ENCODE results near the gene SMYD2. TPM values are rescaled to one million over a fixed set of nuclear protein-coding genes. Genes with fewer than 3 reads are reported as not detected.

SMYD2 gene
- total RNA-seq, 4 donors from 2014 or later, result 17.1 to 30.0 (median 26.2) TPM

DNA sequence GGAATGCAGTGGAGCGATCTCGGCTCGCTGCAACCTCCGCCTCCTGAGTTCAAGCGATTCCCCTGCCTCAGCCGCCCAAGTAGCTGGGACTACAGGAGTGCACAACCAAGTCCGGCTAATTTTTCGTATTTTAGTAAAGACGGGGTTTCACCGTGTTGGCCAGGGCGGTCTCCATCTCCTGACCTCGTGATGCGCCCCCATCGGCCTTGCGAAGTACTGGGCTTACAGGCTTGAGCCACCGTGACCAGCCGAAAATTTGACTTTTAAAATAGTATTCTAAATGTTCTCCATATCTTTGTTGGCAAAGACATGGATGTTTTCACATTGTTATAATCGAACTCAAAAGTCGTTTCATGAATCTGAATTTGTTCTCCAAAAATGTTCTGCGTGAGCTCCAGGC lies 36.7 kb upstream of the SMYD2 start:
- TF ChIP-seq, protein P1, sequence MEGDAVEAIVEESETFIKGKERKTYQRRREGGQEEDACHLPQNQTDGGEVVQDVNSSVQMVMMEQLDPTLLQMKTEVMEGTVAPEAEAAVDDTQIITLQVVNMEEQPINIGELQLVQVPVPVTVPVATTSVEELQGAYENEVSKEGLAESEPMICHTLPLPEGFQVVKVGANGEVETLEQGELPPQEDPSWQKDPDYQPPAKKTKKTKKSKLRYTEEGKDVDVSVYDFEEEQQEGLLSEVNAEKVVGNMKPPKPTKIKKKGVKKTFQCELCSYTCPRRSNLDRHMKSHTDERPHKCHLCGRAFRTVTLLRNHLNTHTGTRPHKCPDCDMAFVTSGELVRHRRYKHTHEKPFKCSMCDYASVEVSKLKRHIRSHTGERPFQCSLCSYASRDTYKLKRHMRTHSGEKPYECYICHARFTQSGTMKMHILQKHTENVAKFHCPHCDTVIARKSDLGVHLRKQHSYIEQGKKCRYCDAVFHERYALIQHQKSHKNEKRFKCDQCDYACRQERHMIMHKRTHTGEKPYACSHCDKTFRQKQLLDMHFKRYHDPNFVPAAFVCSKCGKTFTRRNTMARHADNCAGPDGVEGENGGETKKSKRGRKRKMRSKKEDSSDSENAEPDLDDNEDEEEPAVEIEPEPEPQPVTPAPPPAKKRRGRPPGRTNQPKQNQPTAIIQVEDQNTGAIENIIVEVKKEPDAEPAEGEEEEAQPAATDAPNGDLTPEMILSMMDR (IDR thresholded peaks at IDR 0.05), result no peak
- TF ChIP-seq POLR2A (IDR thresholded peaks at IDR 0.05), result no peak
- 94 to 96% methylated on average over 20 of the region's 20 CpGs for WGBS, 2 donors
- DNase-seq (ENCODE audit: low spot score in 2 of 2), result no peak

DNA sequence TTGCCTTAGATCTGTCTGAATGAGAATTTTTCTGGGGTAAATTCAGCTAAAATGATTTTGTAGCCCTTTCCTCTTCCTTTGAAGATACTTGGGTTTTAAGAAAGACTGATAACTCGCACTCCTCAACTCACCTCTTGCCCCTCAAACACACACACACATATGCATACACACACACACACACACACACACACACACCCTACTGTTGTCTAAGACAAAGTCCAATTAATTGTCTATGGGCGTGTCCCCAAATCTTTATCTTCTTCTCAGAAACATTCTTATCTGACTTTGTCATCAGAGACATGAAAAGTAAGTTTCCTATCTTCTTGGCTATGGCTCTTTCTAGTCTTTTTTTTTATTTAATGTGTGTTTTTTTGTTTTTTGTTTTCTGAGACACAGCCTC lies 36.1 kb upstream of the SMYD2 start:
- no peak for DNase-seq (ENCODE audit: low spot score in 2 of 2)
- intact Hi-C loops (cut with DNase I; ENCODE audit: low total_unique reads), result no loop called here
- TF ChIP-seq POLR2A (IDR thresholded peaks at IDR 0.05), result no peak
- TF ChIP-seq, protein P1 (IDR thresholded peaks at IDR 0.05), result no peak
- H3K4me3 ChIP-seq (ENCODE audit: low read depth, poor library complexity, severe bottlenecking), result no peak overlapping the region
- WGBS, 2 donors, result 82 to 89% methylated on average over 2 of the region's 2 CpGs

More for the DNA sequence above, 36.7 kb upstream of the SMYD2 start:
- no peak overlapping the region for H3K4me3 ChIP-seq (ENCODE audit: low read depth, poor library complexity, severe bottlenecking)
- intact Hi-C loops (cut with DNase I; ENCODE audit: low total_unique reads), result no loop called here

DNA sequence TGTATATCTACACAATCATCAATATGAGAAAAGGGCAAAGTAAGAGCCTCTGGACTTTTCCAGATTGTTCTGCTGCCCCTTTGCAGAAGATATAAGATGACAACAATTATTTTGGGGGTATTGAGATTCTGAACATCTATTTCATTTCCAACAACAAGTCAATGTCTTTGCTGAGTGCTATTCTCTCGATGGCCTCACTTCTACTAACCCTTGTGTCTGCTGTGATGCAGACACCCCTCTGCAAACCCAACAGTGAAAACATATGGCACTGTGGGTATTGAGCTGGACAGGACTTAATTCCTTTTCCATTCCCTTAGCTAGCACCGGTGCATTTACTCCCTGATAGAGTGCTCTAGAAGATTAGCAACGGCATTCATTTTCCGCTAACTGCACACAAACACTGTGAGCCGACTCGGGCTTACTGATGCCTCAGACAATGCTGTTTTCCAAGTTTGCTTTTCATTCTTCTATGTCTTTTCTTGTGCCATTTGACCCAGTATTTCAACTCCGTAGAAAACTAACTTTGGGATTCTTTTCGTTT lies 33.4 kb upstream of the SMYD2 start:
- TF ChIP-seq POLR2A (IDR thresholded peaks at IDR 0.05), result no peak
- TF ChIP-seq, protein P1 (IDR thresholded peaks at IDR 0.05), result no peak
- DNase-seq (ENCODE audit: low spot score in 2 of 2), result no peak
- intact Hi-C loops (cut with DNase I; ENCODE audit: low total_unique reads), result no loop called here
- H3K4me3 ChIP-seq (ENCODE audit: low read depth, poor library complexity, severe bottlenecking), result no peak overlapping the region
- 89 to 91% methylated on average over 8 of the region's 8 CpGs for WGBS, 2 donors

DNA sequence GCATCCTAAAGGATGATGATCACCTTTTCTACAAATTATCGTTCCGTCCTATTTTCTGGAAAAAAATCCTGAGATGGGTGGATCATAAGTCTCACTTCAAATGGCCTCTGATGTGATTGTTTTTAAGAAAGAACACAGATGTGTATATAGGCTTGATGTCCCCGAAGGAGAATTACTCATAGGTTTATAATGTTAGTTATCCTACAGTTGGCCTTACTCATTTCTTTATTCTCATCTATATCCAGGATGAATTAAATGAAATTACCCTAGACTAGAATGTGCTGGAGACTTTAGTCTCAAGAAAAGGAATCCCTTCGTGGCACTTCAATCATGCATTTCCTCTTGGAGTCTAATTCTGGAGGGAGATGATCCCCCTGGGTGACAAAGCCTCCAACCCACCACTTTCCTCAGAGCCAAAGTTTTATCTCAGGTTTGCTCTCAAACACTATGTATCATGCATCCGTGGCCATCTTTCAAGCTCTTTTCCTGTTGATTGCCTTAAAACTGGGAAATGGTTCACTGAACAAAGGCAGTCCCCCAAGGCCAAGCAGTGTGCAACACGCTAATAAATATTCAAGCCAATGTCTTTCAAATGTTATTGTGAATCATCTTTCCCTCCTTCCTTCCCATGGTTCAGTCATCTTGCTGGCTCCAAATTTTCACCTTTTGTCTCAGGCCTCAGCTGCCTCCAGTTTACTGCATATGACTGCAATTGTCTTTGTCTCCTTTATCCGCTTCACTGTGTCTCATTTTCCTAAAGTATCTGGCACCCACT lies 32.5 kb upstream of the SMYD2 start:
- H3K4me3 ChIP-seq (ENCODE audit: low read depth, poor library complexity, severe bottlenecking), result no peak overlapping the region
- no peak for TF ChIP-seq POLR2A (IDR thresholded peaks at IDR 0.05)
- TF ChIP-seq, protein P1 (IDR thresholded peaks at IDR 0.05), result no peak
- no peak for DNase-seq (ENCODE audit: low spot score in 2 of 2)
- WGBS, 2 donors, result 82 to 83% methylated on average over 7 of the region's 7 CpGs
- intact Hi-C loops (cut with DNase I; ENCODE audit: low total_unique reads), result no loop called here

DNA sequence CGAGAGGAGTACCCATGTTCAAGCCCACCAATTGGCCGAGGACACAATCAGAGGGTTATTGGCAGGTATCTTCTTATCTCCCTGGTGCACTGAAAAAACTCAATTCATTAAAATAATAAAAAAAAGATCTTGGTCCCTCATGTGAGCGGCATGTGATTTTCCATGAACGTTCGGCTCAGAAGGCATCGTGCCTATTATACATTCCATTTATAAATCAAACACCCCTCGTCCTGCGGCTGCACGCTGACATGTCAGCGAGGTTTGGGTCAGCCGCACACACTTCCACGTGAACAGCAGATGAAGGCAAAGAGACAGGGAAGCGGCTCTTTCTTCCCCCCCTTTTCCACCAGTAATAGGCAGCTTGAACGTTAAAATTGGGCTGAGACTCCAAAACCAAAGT lies 31.3 kb upstream of the SMYD2 start:
- no peak for TF ChIP-seq POLR2A (IDR thresholded peaks at IDR 0.05)
- TF ChIP-seq, protein P1 (IDR thresholded peaks at IDR 0.05), result no peak
- no peak for DNase-seq (ENCODE audit: low spot score in 2 of 2)
- intact Hi-C loops (cut with DNase I; ENCODE audit: low total_unique reads), result no loop called here
- WGBS, 2 donors, result 91 to 92% methylated on average over 14 of the region's 14 CpGs
- H3K4me3 ChIP-seq (ENCODE audit: low read depth, poor library complexity, severe bottlenecking), result no peak overlapping the region

Data from lower leg skin (tissue), 4 donors.